HFF-Myc (cell line): ENCODE measurements around the gene SAMD14.

Experiments used
- DNase-seq: peaks from one replicate; pipeline ENCODE4 v3.0.0-alpha.2; 2011; ENCODE audit warnings: low read depth; ENCODE audit errors: extremely low read depth
- H3K4me3 ChIP-seq: replicated peaks from 2 replicates; pipeline ENCODE4 v1.5.1; 2011; ENCODE audit warnings: low read depth, mild to moderate bottlenecking, control low read depth, low read length
- CTCF ChIP-seq: IDR thresholded peaks from 2 replicates; pipeline ENCODE4 v1.5.1; 2012; ENCODE audit warnings: mild to moderate bottlenecking, low read depth, low read length, control low read depth; ENCODE audit errors: missing control alignments

SAMD14 gene

GRCh38 chr17:50173335-50173941 lies 43.5 kb upstream of the SAMD14 start:
- H3K4me3 ChIP-seq = no peak overlapping the region
- DNase-seq = peak; percentile 73
- no peak for TF ChIP-seq CTCF

GRCh38 chr17:50172936-50173334 lies 43.0 kb upstream of the SAMD14 start:
- no peak for TF ChIP-seq CTCF
- no peak overlapping the region for H3K4me3 ChIP-seq
- no peak for DNase-seq

- H3K4me3 ChIP-seq = no peak overlapping the region
- DNase-seq = no peak
- no peak for TF ChIP-seq CTCF
Observed at GRCh38 chr17:50172130-50172529, 42.2 kb upstream of the SAMD14 start.

- DNase-seq = no peak
- TF ChIP-seq CTCF = no peak
- H3K4me3 ChIP-seq = no peak overlapping the region
Observed at GRCh38 chr17:50171371-50172071, 41.6 kb upstream of the SAMD14 start.

GRCh38 chr17:50170662-50171370 lies 40.9 kb upstream of the SAMD14 start:
- DNase-seq = no peak
- TF ChIP-seq CTCF = no peak
- no peak overlapping the region for H3K4me3 ChIP-seq

- no peak overlapping the region for H3K4me3 ChIP-seq
- TF ChIP-seq CTCF = no peak
- no peak for DNase-seq
Observed at GRCh38 chr17:50169881-50170459, 40.0 kb upstream of the SAMD14 start.
